NCI-H1436 treated with DMSO at 0.1 percent for 48 hours (cell line): ENCODE results near the gene MSRB1.
"Not testable (repeated sequence)": the region's sequence is repeated elsewhere in the genome, so short reads cannot be mapped to it uniquely, and the experiment has no call there.

Source experiments
- DNase-seq: peaks from one replicate; lab custom pipeline; 2025; lab: John Stamatoyannopoulos, UW

MSRB1 gene

GRCh38 chr16:1960665-1961630 lies 17.9 kb upstream of the MSRB1 start:
- DNase-seq: no peak

GRCh38 chr16:1959269-1960039 lies 16.5 kb upstream of the MSRB1 start, which contains the start of gene NDUFB10:
TSS of gene NDUFB10 (plus strand) at chr16:1959538. CDS start at chr16:1959625, 87 bp downstream.
- peak; percentile 56 for DNase-seq

- no peak for DNase-seq
Measured at GRCh38 chr16:1958715-1959268, 15.8 kb upstream of the MSRB1 start.

GRCh38 chr16:1958143-1958491 lies 15.1 kb upstream of the MSRB1 start:
- not testable (repeated sequence) for DNase-seq

- not testable (repeated sequence) for DNase-seq
Measured at GRCh38 chr16:1957434-1958142, 14.6 kb upstream of the MSRB1 start.

GRCh38 chr16:1953734-1954133 lies 10.7 kb upstream of the MSRB1 start:
- no peak for DNase-seq

- no peak for DNase-seq
Measured at GRCh38 chr16:1950559-1950958, 7.6 kb upstream of the MSRB1 start.

GRCh38 chr16:1950047-1950446 lies 7.0 kb upstream of the MSRB1 start:
- DNase-seq: no peak

GRCh38 chr16:1949507-1949906 lies 6.5 kb upstream of the MSRB1 start:
- DNase-seq: no peak

- DNase-seq: no peak
Measured at GRCh38 chr16:1947369-1947670, 4.3 kb upstream of the MSRB1 start.

GRCh38 chr16:1946495-1947368 lies 3.7 kb upstream of the MSRB1 start:
- no peak for DNase-seq

- no peak for DNase-seq
Measured at GRCh38 chr16:1945559-1946391, 2.8 kb upstream of the MSRB1 start.

- no peak for DNase-seq
Measured at GRCh38 chr16:1944612-1945199, 1.7 kb upstream of the MSRB1 start.

- DNase-seq: no peak
Measured at GRCh38 chr16:1942047-1942809, 771 bp downstream of the MSRB1 start.

- no peak for DNase-seq
Measured at GRCh38 chr16:1941162-1942046, 1.6 kb downstream of the MSRB1 start.

- DNase-seq: no peak
Measured at GRCh38 chr16:1940273-1941161, 2.5 kb downstream of the MSRB1 start.

GRCh38 chr16:1939833-1940232 lies 3.2 kb downstream of the MSRB1 start:
- not testable (repeated sequence) for DNase-seq
